SIG-M5 treated with dmso at 0.1 percent for 504 hours (cell line): ENCODE measurements around the gene PARVA.
A peak's percentile ranks its signal among the peaks of the same experiment; 100 is the strongest.

Source experiments
- DNase-seq: peaks from one replicate; lab custom pipeline; 2025; ENCODE audit not compliant: unreplicated experiment; lab: John Stamatoyannopoulos, UW

The PARVA gene

GRCh38 chr11:12403122-12403996 lies 26.0 kb downstream of the PARVA start:
- DNase-seq = no peak

- no peak for DNase-seq
These were observed 26.6 kb downstream of the PARVA start for GRCh38 chr11:12403997-12404350.

- no peak for DNase-seq
These were observed 27.1 kb downstream of the PARVA start for GRCh38 chr11:12404436-12404835.

- DNase-seq = no peak
These were observed 30.9 kb downstream of the PARVA start for GRCh38 chr11:12408156-12408770.

- no peak for DNase-seq
These were observed 32.2 kb downstream of the PARVA start for GRCh38 chr11:12409621-12410005.

- peak; percentile 5 for DNase-seq
These were observed 32.8 kb downstream of the PARVA start for GRCh38 chr11:12410006-12410728.

- no peak for DNase-seq
These were observed 34.0 kb downstream of the PARVA start for GRCh38 chr11:12411393-12411792.

GRCh38 chr11:12411806-12412727 lies 34.7 kb downstream of the PARVA start:
- DNase-seq = peak; percentile 22

GRCh38 chr11:12413141-12414052 lies 36.0 kb downstream of the PARVA start:
- no peak for DNase-seq

- no peak for DNase-seq
These were observed 37.2 kb downstream of the PARVA start for GRCh38 chr11:12414611-12415010.

GRCh38 chr11:12415342-12415966 lies 38.1 kb downstream of the PARVA start:
- DNase-seq = no peak

GRCh38 chr11:12416552-12416951 lies 39.2 kb downstream of the PARVA start:
- DNase-seq = no peak

- DNase-seq = no peak
These were observed 40.6 kb downstream of the PARVA start for GRCh38 chr11:12417691-12418611.

- no peak for DNase-seq
These were observed 42.7 kb downstream of the PARVA start for GRCh38 chr11:12420040-12420439.

- DNase-seq = no peak
These were observed 43.3 kb downstream of the PARVA start for GRCh38 chr11:12420706-12421105.

GRCh38 chr11:12421386-12421785 lies 44.0 kb downstream of the PARVA start:
- no peak for DNase-seq

- no peak for DNase-seq
These were observed 48.8 kb downstream of the PARVA start for GRCh38 chr11:12426176-12426575.

GRCh38 chr11:12429155-12429554 lies 51.8 kb downstream of the PARVA start:
- DNase-seq = no peak
